Measurements from ENCODE around the gene TOR2A. TPM values are rescaled to one million over a fixed set of nuclear protein-coding genes. Genes with fewer than 3 reads are reported as not detected.

TOR2A gene
- total and polyA plus RNA-seq, 2 donors from 2014 or later = 12.7 to 14.5 TPM

DNA sequence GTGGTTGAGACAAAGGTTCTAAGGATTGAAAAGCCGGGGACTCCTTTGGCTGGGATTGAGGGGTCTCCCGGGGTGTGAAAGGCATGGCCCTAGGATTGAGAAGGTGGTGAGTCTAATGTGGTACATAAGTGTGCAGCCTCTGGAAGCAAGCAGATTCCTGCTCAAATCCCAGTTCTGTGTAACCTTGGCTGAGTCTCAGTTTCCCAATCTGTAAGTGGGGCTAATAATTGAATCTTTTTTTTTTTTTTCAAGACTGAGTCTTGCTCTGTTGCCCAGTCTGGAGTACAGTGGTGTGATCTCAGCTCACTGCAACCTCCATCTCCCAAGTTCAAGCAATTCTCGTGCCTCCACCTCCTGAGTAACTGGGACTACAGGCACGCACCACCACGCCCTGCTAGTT is 37.5 kb upstream of the TOR2A start:
- intact Hi-C loops (cut with DNase I) = no loop called here
- Histone ChIP-seq H3K4me3 (ENCODE audit: low read length in 3 of 3) (no peak overlapping the region), H3K9ac (ENCODE audit: low read length in 3 of 3) (no peak overlapping the region), H3K27ac (ENCODE audit: low read depth in 2 of 2, low read length in 2 of 2) (no peak overlapping the region), H3K36me3 (ENCODE audit: control insufficient read depth in 2 of 3, insufficient read depth in 3 of 3, low read length in 3 of 3) (no peaks in the 10 kb centered on the region), H3K9me3 (ENCODE audit: control insufficient read depth in 2 of 3, insufficient read depth in 1 of 3, low read length in 3 of 3) (no peaks in the 10 kb centered on the region), H3K4me1 (ENCODE audit: control insufficient read depth in 2 of 3, insufficient read depth in 2 of 3, low read depth in 1 of 3, low read length in 3 of 3) (peaks cover 0 to 14% (median 0%) of the 10 kb centered on the region in 3 donors), H3K27me3 (ENCODE audit: control insufficient read depth, insufficient read depth, low read length) (no peaks in the 10 kb centered on the region)
- FAIRE-seq (no peak), DNase-seq (no peak)
- TF ChIP-seq CTCF (IDR thresholded peaks at IDR 0.05; ENCODE audit: borderline replicate concordance, extremely low read depth, insufficient read depth) = no peak

DNA sequence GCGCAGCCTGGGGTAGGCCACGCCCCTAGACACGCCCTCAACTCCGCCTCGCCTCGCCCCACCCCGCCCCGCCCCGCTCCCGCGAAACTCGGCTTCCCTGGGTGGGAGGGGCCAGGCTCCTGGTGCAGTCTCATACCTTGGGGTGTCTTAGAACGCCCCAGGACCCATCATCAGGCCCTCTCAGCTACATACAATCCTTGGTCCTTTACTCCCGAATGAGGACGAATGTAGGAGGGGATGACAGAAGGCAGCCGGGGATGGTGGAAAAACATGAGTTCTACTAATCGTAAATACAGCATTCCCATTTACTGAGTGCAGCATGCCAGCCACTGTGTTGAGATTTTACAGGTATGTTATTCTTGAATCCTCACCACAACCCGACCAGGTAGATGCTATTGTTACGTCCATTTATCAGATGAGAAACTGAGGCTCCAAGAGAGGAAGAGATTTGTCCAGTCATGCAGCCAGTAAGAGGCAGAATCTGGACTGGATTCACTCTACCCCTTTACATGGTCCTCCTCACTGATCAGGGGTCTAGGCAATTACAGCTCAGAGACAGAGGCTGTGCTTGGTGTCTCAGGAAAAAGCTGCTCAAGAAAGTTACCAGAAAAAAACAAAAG is 36.6 kb upstream of the TOR2A start:
- DNase-seq (peak in 1 of 5 donors; percentile 29), FAIRE-seq (no peak)
- TF ChIP-seq CTCF (IDR thresholded peaks at IDR 0.05; ENCODE audit: borderline replicate concordance, extremely low read depth, insufficient read depth) = no peak
- H3K9ac ChIP-seq (ENCODE audit: low read length in 3 of 3) = no peak overlapping the region
- no peaks in the 10 kb centered on the region for H3K36me3 ChIP-seq (ENCODE audit: control insufficient read depth in 2 of 3, insufficient read depth in 3 of 3, low read length in 3 of 3)
- H3K27me3 ChIP-seq (ENCODE audit: control insufficient read depth, insufficient read depth, low read length) = no peaks in the 10 kb centered on the region
- no peaks in the 10 kb centered on the region for H3K9me3 ChIP-seq (ENCODE audit: control insufficient read depth in 2 of 3, insufficient read depth in 1 of 3, low read length in 3 of 3)
- intact Hi-C loops (cut with DNase I) = no loop called here
- H3K4me3 ChIP-seq (ENCODE audit: low read length in 3 of 3) = peak overlapping the region in 2 of 3 donors; percentile 41 to 50
- H3K4me1 ChIP-seq (ENCODE audit: control insufficient read depth in 2 of 3, insufficient read depth in 2 of 3, low read depth in 1 of 3, low read length in 3 of 3) = peaks cover 0 to 19% (median 0%) of the 10 kb centered on the region in 3 donors
- no peak overlapping the region for H3K27ac ChIP-seq (ENCODE audit: low read depth in 2 of 2, low read length in 2 of 2)

DNA sequence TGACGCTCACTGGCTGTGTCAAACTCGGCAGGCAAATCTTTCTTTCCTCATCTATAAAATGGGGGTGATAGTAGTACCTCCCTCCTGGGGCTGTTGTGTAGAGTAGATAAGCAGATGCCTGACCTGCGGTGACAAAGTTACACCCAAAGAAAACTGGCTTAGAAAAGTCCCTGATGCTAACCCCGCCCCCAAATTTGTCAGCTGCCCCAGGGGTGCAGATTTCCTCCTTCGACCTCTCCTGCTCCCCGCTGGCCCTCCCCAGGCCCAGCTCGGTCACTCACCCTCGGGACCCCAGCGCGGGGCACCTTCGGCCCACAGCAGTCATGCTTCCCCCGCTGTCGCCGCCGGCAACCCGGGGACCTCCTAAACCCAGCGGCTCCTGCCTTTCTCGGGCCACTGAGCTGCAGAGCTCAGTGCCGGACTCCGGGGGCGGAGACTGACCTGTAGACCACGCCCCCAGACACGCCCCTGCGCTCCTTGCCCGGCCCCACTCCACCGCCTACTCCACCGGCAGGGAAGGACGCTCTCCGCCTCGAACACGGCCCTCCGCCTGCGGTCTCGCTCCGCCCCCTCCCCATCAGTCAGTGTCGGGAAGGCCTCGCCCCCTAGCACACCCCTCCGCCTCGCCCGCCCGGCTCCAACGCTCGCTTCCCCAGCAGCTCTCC is 35.9 kb upstream of the TOR2A start:
- TF ChIP-seq CTCF (IDR thresholded peaks at IDR 0.05; ENCODE audit: borderline replicate concordance, extremely low read depth, insufficient read depth) = no peak
- peak overlapping the region; percentile 36 to 47 for H3K27ac ChIP-seq (ENCODE audit: low read depth in 2 of 2, low read length in 2 of 2)
- peak; percentile 99 to 100 (median 99) for DNase-seq
- peaks cover 0 to 19% (median 0%) of the 10 kb centered on the region in 3 donors for H3K4me1 ChIP-seq (ENCODE audit: control insufficient read depth in 2 of 3, insufficient read depth in 2 of 3, low read depth in 1 of 3, low read length in 3 of 3)
- peak overlapping the region in 2 of 3 donors; percentile 29 to 38 for H3K9ac ChIP-seq (ENCODE audit: low read length in 3 of 3)
- H3K4me3 ChIP-seq (ENCODE audit: low read length in 3 of 3) = peak overlapping the region; percentile 31 to 71 (median 59)
- intact Hi-C loops (cut with DNase I) = no loop called here
- FAIRE-seq = peak; percentile 51
- H3K27me3 ChIP-seq (ENCODE audit: control insufficient read depth, insufficient read depth, low read length) = no peaks in the 10 kb centered on the region
- H3K9me3 ChIP-seq (ENCODE audit: control insufficient read depth in 2 of 3, insufficient read depth in 1 of 3, low read length in 3 of 3) = no peaks in the 10 kb centered on the region
- no peaks in the 10 kb centered on the region for H3K36me3 ChIP-seq (ENCODE audit: control insufficient read depth in 2 of 3, insufficient read depth in 3 of 3, low read length in 3 of 3)
